Measurements from ENCODE around the gene RNF14.
"Not testable (repeated sequence)": the region's sequence is repeated elsewhere in the genome, so short reads cannot be mapped to it uniquely, and the experiment has no call there.

The RNF14 gene

GRCh38 chr5:142014911-142015584 is 46.1 kb downstream of the RNF14 start:
- no peak for DNase-seq (ENCODE audit: low read depth)

GRCh38 chr5:142015781-142016533 is 47.1 kb downstream of the RNF14 start:
- DNase-seq (ENCODE audit: low read depth) = no peak

GRCh38 chr5:142016556-142016955 is 47.7 kb downstream of the RNF14 start:
- no peak for DNase-seq (ENCODE audit: low read depth)

- DNase-seq (ENCODE audit: low read depth) = no peak
Observed at GRCh38 chr5:142017832-142018427, 49.0 kb downstream of the RNF14 start.

GRCh38 chr5:142020122-142020659 is 51.3 kb downstream of the RNF14 start:
- DNase-seq (ENCODE audit: low read depth) = no peak

GRCh38 chr5:142023836-142024235 is 54.9 kb downstream of the RNF14 start:
- no peak for DNase-seq (ENCODE audit: low read depth)

GRCh38 chr5:142024771-142025304 is 55.9 kb downstream of the RNF14 start:
- DNase-seq (ENCODE audit: low read depth) = peak; percentile 65

- DNase-seq (ENCODE audit: low read depth) = no peak
Observed at GRCh38 chr5:142025637-142026036, 56.7 kb downstream of the RNF14 start.

- no peak for DNase-seq (ENCODE audit: low read depth)
Observed at GRCh38 chr5:142032150-142032549, 63.2 kb downstream of the RNF14 start.

GRCh38 chr5:142032747-142033631 is 64.1 kb downstream of the RNF14 start:
- no peak for DNase-seq (ENCODE audit: low read depth)

GRCh38 chr5:142033632-142034567 is 65.0 kb downstream of the RNF14 start:
- not testable (repeated sequence) for DNase-seq (ENCODE audit: low read depth)

- no peak for DNase-seq (ENCODE audit: low read depth)
Observed at GRCh38 chr5:142034994-142035393, 66.1 kb downstream of the RNF14 start.

- no peak for DNase-seq (ENCODE audit: low read depth)
Observed at GRCh38 chr5:142036918-142037317, 68.0 kb downstream of the RNF14 start.

GRCh38 chr5:142037599-142037998 is 68.7 kb downstream of the RNF14 start:
- DNase-seq (ENCODE audit: low read depth) = not testable (repeated sequence)

- DNase-seq (ENCODE audit: low read depth) = no peak
Observed at GRCh38 chr5:142038735-142039134, 69.8 kb downstream of the RNF14 start.
